HepG2 (cell line): Measurements from ENCODE around the gene HNF1B. TPM values are rescaled to one million over a fixed set of nuclear protein-coding genes. Genes with fewer than 3 reads are reported as not detected.

Source experiments
- ARNT ChIP-seq: fragments of 450-650 bp; IDR thresholded peaks from 2 replicates; pipeline ENCODE4 v1.6.1; 2017
- ARNTL ChIP-seq: sonication (generic); formaldehyde crosslinking; IDR thresholded peaks from 2 replicates; pipeline ENCODE4 v1.4.0; 2020; ENCODE audit warnings: mild to moderate bottlenecking, missing genetic modification reagents
- EED ChIP-seq: sonication (generic); formaldehyde crosslinking; IDR thresholded peaks from 2 replicates; pipeline ENCODE4 v1.5.0; 2020; ENCODE audit warnings: mild to moderate bottlenecking, missing genetic modification reagents
- FOXC1 ChIP-seq: sonication (generic); formaldehyde crosslinking; IDR thresholded peaks from 2 replicates; pipeline ENCODE4 v1.8.0; 2022; ENCODE audit warnings: mild to moderate bottlenecking, missing genetic modification reagents, borderline replicate concordance
- HDAC2 ChIP-seq: sonication (generic); formaldehyde crosslinking; IDR thresholded peaks from 2 replicates; pipeline ENCODE4 v1.4.0; 2020; ENCODE audit warnings: missing genetic modification reagents
- HNF4G ChIP-seq, 2 experiments: sonication (generic) in 1 of 2; formaldehyde crosslinking in 1 of 2; IDR thresholded peaks; 2 replicates each; pipeline versions ENCODE4 v1.4.0 to v1.6.1; 2011 to 2020; ENCODE audit warnings: borderline replicate concordance in 2 of 2, low read depth in 2 of 2, mild to moderate bottlenecking in 2 of 2, low read length in 1 of 2, missing genetic modification reagents in 1 of 2, moderate library complexity in 1 of 2
- HOXA5 ChIP-seq: sonication (generic); formaldehyde crosslinking; IDR thresholded peaks from 2 replicates; pipeline ENCODE4 v1.4.0; 2020; ENCODE audit warnings: missing genetic modification reagents
- MTA3 ChIP-seq: sonication (generic); formaldehyde crosslinking; IDR thresholded peaks from 2 replicates; pipeline ENCODE4 v1.4.0; 2020; ENCODE audit warnings: missing genetic modification reagents
- NR2F2 ChIP-seq: IDR thresholded peaks from 2 replicates; pipeline ENCODE4 v1.6.1; 2012; ENCODE audit warnings: low read depth, inconsistent platforms, borderline replicate concordance
- RBAK ChIP-seq: sonication (generic); formaldehyde crosslinking; IDR thresholded peaks from 2 replicates; pipeline ENCODE4 v1.5.1; 2020; ENCODE audit warnings: mild to moderate bottlenecking, missing genetic modification reagents
- SIX1 ChIP-seq: sonication (generic); formaldehyde crosslinking; IDR thresholded peaks from 2 replicates; pipeline ENCODE4 v1.4.0; 2020; ENCODE audit warnings: missing genetic modification reagents, borderline replicate concordance
- SOX13 ChIP-seq, 3 experiments: fragments of 450-650 bp in 1 of 3; sonication (generic) in 1 of 3; formaldehyde crosslinking in 1 of 3; IDR thresholded peaks in 2 of 3; conservative IDR thresholded peaks in 1 of 3; 2 replicates each; pipeline versions ENCODE4 v1.5.0 to v1.6.1; 2016 to 2020; ENCODE audit warnings: antibody characterized with exemption in 1 of 3, mild to moderate bottlenecking in 1 of 3, missing compliant biosample characterization in 1 of 3, missing genetic modification reagents in 1 of 3, moderate library complexity in 1 of 3
- ZNF543 ChIP-seq: sonication (generic); formaldehyde crosslinking; IDR thresholded peaks from 2 replicates; pipeline ENCODE4 v1.4.0; 2020; ENCODE audit warnings: mild to moderate bottlenecking, missing genetic modification reagents
- polyA plus RNA-seq, 8 experiments: library from polyadenylated mRNA; depleted of rRNA in 3 of 8; stranded (reverse) in 7 of 8; unstranded in 1 of 8; fragments of >200 nt; fragmentation: Illumina TruSeq in 4 of 8; extraction: Trizol in 4 of 8; gene quantifications; 2 replicates each; pipeline versions ENCODE4 v1.2.1 to v1.2.3, GENCODE V29; 2011 to 2016; ENCODE audit warnings: low read depth in 4 of 8, missing spikeins in 1 of 8, mixed read lengths in 1 of 8; ENCODE audit not compliant: insufficient read depth in 1 of 8
- total RNA-seq, 5 experiments: library from RNA; depleted of rRNA; stranded (reverse); fragments of >200 nt; fragmentation: Illumina TruSeq; extraction: Trizol; gene quantifications; 2 replicates each; pipeline ENCODE4 v1.2.3, GENCODE V29; 2016; ENCODE audit warnings: low read depth in 1 of 5
- TF ChIP-seq, protein P1 (sequence below): sonication (generic); formaldehyde crosslinking; IDR thresholded peaks from 2 replicates; pipeline ENCODE4 v1.5.0; 2020; ENCODE audit warnings: missing genetic modification reagents
- TF ChIP-seq, protein P2 (sequence below): sonication (generic); formaldehyde crosslinking; IDR thresholded peaks from 2 replicates; pipeline ENCODE4 v1.5.0; 2020; ENCODE audit warnings: missing genetic modification reagents
- TF ChIP-seq, protein P3 (sequence below): sonication (generic); formaldehyde crosslinking; conservative IDR thresholded peaks from 2 replicates; pipeline ENCODE4 v1.5.0; 2020; ENCODE audit warnings: missing genetic modification reagents
- TF ChIP-seq, protein P4 (sequence below): sonication (generic); formaldehyde crosslinking; IDR thresholded peaks from 2 replicates; pipeline ENCODE4 v1.8.0; 2022; ENCODE audit warnings: mild to moderate bottlenecking, missing genetic modification reagents
- TF ChIP-seq, protein P5 (sequence below): sonication (generic); formaldehyde crosslinking; IDR thresholded peaks from 2 replicates; pipeline ENCODE4 v1.8.0; 2023; ENCODE audit warnings: mild to moderate bottlenecking, missing genetic modification reagents
- TF ChIP-seq, protein P6 (sequence below), 2 experiments: fragments of 450-650 bp in 1 of 2; sonication (generic) in 1 of 2; formaldehyde crosslinking; IDR thresholded peaks; 2 replicates each; pipeline versions ENCODE4 v1.5.0 to v1.8.0; 2020 to 2022; ENCODE audit warnings: mild to moderate bottlenecking in 1 of 2, missing genetic modification reagents in 1 of 2
- TF ChIP-seq, protein P7 (sequence below): sonication (generic); formaldehyde crosslinking; IDR thresholded peaks from 2 replicates; pipeline ENCODE4 v1.5.1; 2020; ENCODE audit warnings: missing genetic modification reagents, mild to moderate bottlenecking, borderline replicate concordance

The HNF1B gene
- total and polyA plus RNA-seq, 2 of the 13 experiments (the other 11 are each of a cell fraction or from before 2014, with no cell fraction given) = 1.9 to 5.3 TPM

DNA sequence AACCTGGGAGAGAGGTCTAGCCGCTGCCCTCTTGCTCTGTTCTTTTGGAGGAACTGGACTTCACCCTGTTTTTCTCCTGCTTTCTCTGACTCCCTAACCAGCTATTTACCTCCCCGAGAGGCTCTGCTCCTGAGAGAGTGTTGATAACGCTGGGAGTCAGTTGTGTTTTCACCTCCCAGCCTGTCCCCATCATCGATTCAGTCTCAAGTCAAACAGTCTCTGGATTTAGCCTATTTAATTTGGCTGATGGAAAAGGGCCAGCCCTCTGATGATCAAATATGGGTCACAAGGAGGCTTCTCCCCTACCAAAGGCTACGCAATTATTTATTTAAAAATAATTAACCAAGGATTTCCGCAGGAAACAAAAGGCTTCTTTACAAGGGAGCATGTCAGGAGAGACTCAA, 31.8 kb downstream of the HNF1B start (continued):
- TF ChIP-seq SOX13 (IDR thresholded peaks at IDR 0.05) (no peak), SOX13 (CRISPR knock-in tag; conservative IDR thresholded peaks at IDR 0.05 in 1 of 2, IDR thresholded peaks at IDR 0.05 in 1 of 2) (peak in 1 of 2 experiments; percentile 46; a peak in 2 of 4 replicates), ZNF543 (CRISPR knock-in tag) (no peak), SIX1 (CRISPR knock-in tag) (no peak), ARNT (no peak), RBAK (no peak), HOXA5 (CRISPR knock-in tag) (no peak), HDAC2 (CRISPR knock-in tag) (peak; percentile 28; the same call in 1 of the 2 replicates), MTA3 (CRISPR knock-in tag) (no peak), EED (CRISPR knock-in tag) (no peak), HNF4G (IDR thresholded peaks at IDR 0.05; ENCODE audit: borderline replicate concordance, low read depth, low read length) (no peak), HNF4G (CRISPR knock-in tag; IDR thresholded peaks at IDR 0.05; ENCODE audit: borderline replicate concordance, low read depth) (peak; percentile 49; the same call in 1 of the 2 replicates), NR2F2 (0 out of 2 replicates have a peak, but pooled peaks have one; percentile 26), FOXC1 (no peak), ARNTL (no peak)
- TF ChIP-seq, protein P1, sequence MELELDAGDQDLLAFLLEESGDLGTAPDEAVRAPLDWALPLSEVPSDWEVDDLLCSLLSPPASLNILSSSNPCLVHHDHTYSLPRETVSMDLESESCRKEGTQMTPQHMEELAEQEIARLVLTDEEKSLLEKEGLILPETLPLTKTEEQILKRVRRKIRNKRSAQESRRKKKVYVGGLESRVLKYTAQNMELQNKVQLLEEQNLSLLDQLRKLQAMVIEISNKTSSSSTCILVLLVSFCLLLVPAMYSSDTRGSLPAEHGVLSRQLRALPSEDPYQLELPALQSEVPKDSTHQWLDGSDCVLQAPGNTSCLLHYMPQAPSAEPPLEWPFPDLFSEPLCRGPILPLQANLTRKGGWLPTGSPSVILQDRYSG (CRISPR knock-in tag) = no peak
- TF ChIP-seq, protein P2, sequence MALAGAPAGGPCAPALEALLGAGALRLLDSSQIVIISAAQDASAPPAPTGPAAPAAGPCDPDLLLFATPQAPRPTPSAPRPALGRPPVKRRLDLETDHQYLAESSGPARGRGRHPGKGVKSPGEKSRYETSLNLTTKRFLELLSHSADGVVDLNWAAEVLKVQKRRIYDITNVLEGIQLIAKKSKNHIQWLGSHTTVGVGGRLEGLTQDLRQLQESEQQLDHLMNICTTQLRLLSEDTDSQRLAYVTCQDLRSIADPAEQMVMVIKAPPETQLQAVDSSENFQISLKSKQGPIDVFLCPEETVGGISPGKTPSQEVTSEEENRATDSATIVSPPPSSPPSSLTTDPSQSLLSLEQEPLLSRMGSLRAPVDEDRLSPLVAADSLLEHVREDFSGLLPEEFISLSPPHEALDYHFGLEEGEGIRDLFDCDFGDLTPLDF = no peak
- TF ChIP-seq, protein P3, sequence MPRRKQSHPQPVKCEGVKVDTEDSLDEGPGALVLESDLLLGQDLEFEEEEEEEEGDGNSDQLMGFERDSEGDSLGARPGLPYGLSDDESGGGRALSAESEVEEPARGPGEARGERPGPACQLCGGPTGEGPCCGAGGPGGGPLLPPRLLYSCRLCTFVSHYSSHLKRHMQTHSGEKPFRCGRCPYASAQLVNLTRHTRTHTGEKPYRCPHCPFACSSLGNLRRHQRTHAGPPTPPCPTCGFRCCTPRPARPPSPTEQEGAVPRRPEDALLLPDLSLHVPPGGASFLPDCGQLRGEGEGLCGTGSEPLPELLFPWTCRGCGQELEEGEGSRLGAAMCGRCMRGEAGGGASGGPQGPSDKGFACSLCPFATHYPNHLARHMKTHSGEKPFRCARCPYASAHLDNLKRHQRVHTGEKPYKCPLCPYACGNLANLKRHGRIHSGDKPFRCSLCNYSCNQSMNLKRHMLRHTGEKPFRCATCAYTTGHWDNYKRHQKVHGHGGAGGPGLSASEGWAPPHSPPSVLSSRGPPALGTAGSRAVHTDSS (CRISPR knock-in tag) = no peak
- TF ChIP-seq, protein P4, sequence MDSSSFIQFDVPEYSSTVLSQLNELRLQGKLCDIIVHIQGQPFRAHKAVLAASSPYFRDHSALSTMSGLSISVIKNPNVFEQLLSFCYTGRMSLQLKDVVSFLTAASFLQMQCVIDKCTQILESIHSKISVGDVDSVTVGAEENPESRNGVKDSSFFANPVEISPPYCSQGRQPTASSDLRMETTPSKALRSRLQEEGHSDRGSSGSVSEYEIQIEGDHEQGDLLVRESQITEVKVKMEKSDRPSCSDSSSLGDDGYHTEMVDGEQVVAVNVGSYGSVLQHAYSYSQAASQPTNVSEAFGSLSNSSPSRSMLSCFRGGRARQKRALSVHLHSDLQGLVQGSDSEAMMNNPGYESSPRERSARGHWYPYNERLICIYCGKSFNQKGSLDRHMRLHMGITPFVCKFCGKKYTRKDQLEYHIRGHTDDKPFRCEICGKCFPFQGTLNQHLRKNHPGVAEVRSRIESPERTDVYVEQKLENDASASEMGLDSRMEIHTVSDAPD (CRISPR knock-in tag) = peak; percentile 48; the same call in 1 of the 2 replicates
- TF ChIP-seq, protein P5, sequence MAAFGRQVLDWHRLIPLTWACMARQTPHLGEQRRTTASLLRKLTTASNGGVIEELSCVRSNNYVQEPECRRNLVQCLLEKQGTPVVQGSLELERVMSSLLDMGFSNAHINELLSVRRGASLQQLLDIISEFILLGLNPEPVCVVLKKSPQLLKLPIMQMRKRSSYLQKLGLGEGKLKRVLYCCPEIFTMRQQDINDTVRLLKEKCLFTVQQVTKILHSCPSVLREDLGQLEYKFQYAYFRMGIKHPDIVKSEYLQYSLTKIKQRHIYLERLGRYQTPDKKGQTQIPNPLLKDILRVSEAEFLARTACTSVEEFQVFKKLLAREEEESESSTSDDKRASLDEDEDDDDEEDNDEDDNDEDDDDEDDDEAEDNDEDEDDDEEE (CRISPR knock-in tag) = no peak
- TF ChIP-seq, protein P6, sequence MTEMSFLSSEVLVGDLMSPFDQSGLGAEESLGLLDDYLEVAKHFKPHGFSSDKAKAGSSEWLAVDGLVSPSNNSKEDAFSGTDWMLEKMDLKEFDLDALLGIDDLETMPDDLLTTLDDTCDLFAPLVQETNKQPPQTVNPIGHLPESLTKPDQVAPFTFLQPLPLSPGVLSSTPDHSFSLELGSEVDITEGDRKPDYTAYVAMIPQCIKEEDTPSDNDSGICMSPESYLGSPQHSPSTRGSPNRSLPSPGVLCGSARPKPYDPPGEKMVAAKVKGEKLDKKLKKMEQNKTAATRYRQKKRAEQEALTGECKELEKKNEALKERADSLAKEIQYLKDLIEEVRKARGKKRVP (CRISPR knock-in tag; IDR thresholded peaks at IDR 0.05) = no peak
- TF ChIP-seq, protein P7, sequence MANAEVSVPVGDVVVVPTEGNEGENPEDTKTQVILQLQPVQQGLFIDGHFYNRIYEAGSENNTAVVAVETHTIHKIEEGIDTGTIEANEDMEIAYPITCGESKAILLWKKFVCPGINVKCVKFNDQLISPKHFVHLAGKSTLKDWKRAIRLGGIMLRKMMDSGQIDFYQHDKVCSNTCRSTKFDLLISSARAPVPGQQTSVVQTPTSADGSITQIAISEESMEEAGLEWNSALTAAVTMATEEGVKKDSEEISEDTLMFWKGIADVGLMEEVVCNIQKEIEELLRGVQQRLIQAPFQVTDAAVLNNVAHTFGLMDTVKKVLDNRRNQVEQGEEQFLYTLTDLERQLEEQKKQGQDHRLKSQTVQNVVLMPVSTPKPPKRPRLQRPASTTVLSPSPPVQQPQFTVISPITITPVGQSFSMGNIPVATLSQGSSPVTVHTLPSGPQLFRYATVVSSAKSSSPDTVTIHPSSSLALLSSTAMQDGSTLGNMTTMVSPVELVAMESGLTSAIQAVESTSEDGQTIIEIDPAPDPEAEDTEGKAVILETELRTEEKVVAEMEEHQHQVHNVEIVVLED = peak; percentile 30; the same call in 1 of the 2 replicates
